Measurements from ENCODE around the gene HDAC1.

DNA sequence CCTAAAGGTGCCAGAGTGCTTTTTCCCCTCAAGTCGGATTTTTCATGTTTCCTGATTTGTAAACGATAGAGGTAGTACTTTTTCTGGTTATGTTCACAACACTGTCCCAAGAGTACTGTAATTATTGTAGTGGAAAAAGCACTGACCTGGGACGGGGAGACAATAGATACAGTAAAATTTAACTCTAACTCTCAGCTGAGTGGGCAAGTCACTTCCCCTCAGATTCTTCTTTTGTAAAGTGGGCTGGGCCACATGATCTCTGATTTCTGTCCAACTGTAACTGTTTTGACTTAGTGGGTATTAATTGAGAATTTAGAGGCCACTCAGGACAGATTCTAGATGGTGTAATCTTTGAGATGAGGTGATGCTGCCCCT lies 25.0 kb downstream of the HDAC1 start:
- TF ChIP-seq, protein P1, sequence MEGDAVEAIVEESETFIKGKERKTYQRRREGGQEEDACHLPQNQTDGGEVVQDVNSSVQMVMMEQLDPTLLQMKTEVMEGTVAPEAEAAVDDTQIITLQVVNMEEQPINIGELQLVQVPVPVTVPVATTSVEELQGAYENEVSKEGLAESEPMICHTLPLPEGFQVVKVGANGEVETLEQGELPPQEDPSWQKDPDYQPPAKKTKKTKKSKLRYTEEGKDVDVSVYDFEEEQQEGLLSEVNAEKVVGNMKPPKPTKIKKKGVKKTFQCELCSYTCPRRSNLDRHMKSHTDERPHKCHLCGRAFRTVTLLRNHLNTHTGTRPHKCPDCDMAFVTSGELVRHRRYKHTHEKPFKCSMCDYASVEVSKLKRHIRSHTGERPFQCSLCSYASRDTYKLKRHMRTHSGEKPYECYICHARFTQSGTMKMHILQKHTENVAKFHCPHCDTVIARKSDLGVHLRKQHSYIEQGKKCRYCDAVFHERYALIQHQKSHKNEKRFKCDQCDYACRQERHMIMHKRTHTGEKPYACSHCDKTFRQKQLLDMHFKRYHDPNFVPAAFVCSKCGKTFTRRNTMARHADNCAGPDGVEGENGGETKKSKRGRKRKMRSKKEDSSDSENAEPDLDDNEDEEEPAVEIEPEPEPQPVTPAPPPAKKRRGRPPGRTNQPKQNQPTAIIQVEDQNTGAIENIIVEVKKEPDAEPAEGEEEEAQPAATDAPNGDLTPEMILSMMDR (conservative IDR thresholded peaks at IDR 0.05; ENCODE audit: low read length): no peak
- TF ChIP-seq EZH2phosphoT487 (IDR thresholded peaks at IDR 0.05; ENCODE audit: borderline replicate concordance, low read depth, low read length): no peak
